Prostate gland (tissue), 2 donors: ENCODE data around the gene MPP2.

Experiments
- CTCF ChIP-seq, 4 experiments: fragments of 200-600 bp in 2 of 4; fragments of 450-650 bp in 2 of 4; sonication (generic) in 2 of 4; IDR thresholded peaks; 1 replicate in 3 of 4; 2 replicates in 1 of 4; pipeline ENCODE4 v1.5.1; 2016 to 2019; ENCODE audit warnings: antibody characterized with exemption in 4 of 4, mild to moderate bottlenecking in 2 of 4, moderate library complexity in 2 of 4
- POLR2A ChIP-seq: fragments of 450-650 bp; IDR thresholded peaks from one replicate; pipeline ENCODE4 v1.6.1; 2016; ENCODE audit warnings: antibody characterized with exemption, mild to moderate bottlenecking

GRCh38 chr17:43874293-43874692, 33.0 kb downstream of the MPP2 start:
- TF ChIP-seq CTCF (IDR thresholded peaks at IDR 0.05) (no peak), POLR2A (no peak)
